ENCODE results near the gene MPPED1.

The MPPED1 gene

GRCh38 chr22:43387815-43388214, 24.0 kb upstream of the MPPED1 start:
- no peak for TF ChIP-seq EZH2 (IDR thresholded peaks at IDR 0.05; ENCODE audit: borderline replicate concordance, low read depth, low read length, severe bottlenecking)
- TF ChIP-seq CTCF (IDR thresholded peaks at IDR 0.05; ENCODE audit: borderline replicate concordance, extremely low read depth, low read length, poor library complexity, severe bottlenecking) = no peak
- Histone ChIP-seq H3K36me3 (ENCODE audit: insufficient read depth, low read length) (no peaks in the 10 kb centered on the region), H3K4me1 (ENCODE audit: insufficient read depth, low read length) (no peaks in the 10 kb centered on the region), H3K4me3 (ENCODE audit: low read depth in 1 of 2, low read length in 2 of 2) (no peak overlapping the region), H3K4me2 (ENCODE audit: insufficient read depth, low read length) (no peak overlapping the region), H3K27ac (ENCODE audit: low read length) (no peak overlapping the region), H3K79me2 (ENCODE audit: insufficient read depth, low read length) (no peaks in the 10 kb centered on the region), H2AFZ (ENCODE audit: low read depth, low read length) (no peak overlapping the region), H3K27me3 (ENCODE audit: insufficient read depth, low read length, poor library complexity) (peaks cover 17% of the 10 kb centered on the region), H4K20me1 (ENCODE audit: insufficient read depth, low read length) (0 out of 2 replicates have a peak, but pooled peaks cover 9% of the 10 kb centered on the region), H3K9ac (ENCODE audit: low read depth, low read length) (no peak overlapping the region), H3K9me3 (ENCODE audit: insufficient read depth, low read length, severe bottlenecking) (no peaks in the 10 kb centered on the region)
- DNase-seq (no peak), ATAC-seq (ENCODE audit: insufficient read depth, low read depth) (no peak)

- DNase-seq (peak; percentile 76), ATAC-seq (ENCODE audit: insufficient read depth, low read depth) (peak; percentile 86)
- Histone ChIP-seq H3K9me3 (ENCODE audit: insufficient read depth, low read length, severe bottlenecking) (no peaks in the 10 kb centered on the region), H4K20me1 (ENCODE audit: insufficient read depth, low read length) (0 out of 2 replicates have a peak, but pooled peaks cover 9% of the 10 kb centered on the region), H3K27me3 (ENCODE audit: insufficient read depth, low read length, poor library complexity) (peaks cover 17% of the 10 kb centered on the region), H2AFZ (ENCODE audit: low read depth, low read length) (no peak overlapping the region), H3K9ac (ENCODE audit: low read depth, low read length) (no peak overlapping the region), H3K36me3 (ENCODE audit: insufficient read depth, low read length) (no peaks in the 10 kb centered on the region), H3K27ac (ENCODE audit: low read length) (no peak overlapping the region), H3K4me3 (ENCODE audit: low read depth in 1 of 2, low read length in 2 of 2) (no peak overlapping the region), H3K4me1 (ENCODE audit: insufficient read depth, low read length) (no peaks in the 10 kb centered on the region), H3K4me2 (ENCODE audit: insufficient read depth, low read length) (no peak overlapping the region), H3K79me2 (ENCODE audit: insufficient read depth, low read length) (no peaks in the 10 kb centered on the region)
- TF ChIP-seq EZH2 (IDR thresholded peaks at IDR 0.05; ENCODE audit: borderline replicate concordance, low read depth, low read length, severe bottlenecking) = no peak
- peak; percentile 96 for TF ChIP-seq CTCF (IDR thresholded peaks at IDR 0.05; ENCODE audit: borderline replicate concordance, extremely low read depth, low read length, poor library complexity, severe bottlenecking)
These were observed 23.4 kb upstream of the MPPED1 start for GRCh38 chr22:43388420-43388851.

GRCh38 chr22:43389227-43389836, 22.5 kb upstream of the MPPED1 start:
- Histone ChIP-seq H3K4me1 (ENCODE audit: insufficient read depth, low read length) (no peaks in the 10 kb centered on the region), H3K79me2 (ENCODE audit: insufficient read depth, low read length) (no peaks in the 10 kb centered on the region), H3K4me3 (ENCODE audit: low read depth in 1 of 2, low read length in 2 of 2) (no peak overlapping the region), H3K4me2 (ENCODE audit: insufficient read depth, low read length) (no peak overlapping the region), H3K27ac (ENCODE audit: low read length) (no peak overlapping the region), H4K20me1 (ENCODE audit: insufficient read depth, low read length) (0 out of 2 replicates have a peak, but pooled peaks cover 9% of the 10 kb centered on the region), H3K9me3 (ENCODE audit: insufficient read depth, low read length, severe bottlenecking) (no peaks in the 10 kb centered on the region), H3K27me3 (ENCODE audit: insufficient read depth, low read length, poor library complexity) (peaks cover 17% of the 10 kb centered on the region), H3K36me3 (ENCODE audit: insufficient read depth, low read length) (no peaks in the 10 kb centered on the region), H3K9ac (ENCODE audit: low read depth, low read length) (no peak overlapping the region), H2AFZ (ENCODE audit: low read depth, low read length) (no peak overlapping the region)
- ATAC-seq (ENCODE audit: insufficient read depth, low read depth) (no peak), DNase-seq (no peak)
- no peak for TF ChIP-seq EZH2 (IDR thresholded peaks at IDR 0.05; ENCODE audit: borderline replicate concordance, low read depth, low read length, severe bottlenecking)
- no peak for TF ChIP-seq CTCF (IDR thresholded peaks at IDR 0.05; ENCODE audit: borderline replicate concordance, extremely low read depth, low read length, poor library complexity, severe bottlenecking)
